GM13976 (cell line): ENCODE measurements around the gene CAMK2D.

Experiments used
- DNase-seq: peaks from one replicate; pipeline ENCODE4 v3.0.0; 2012; ENCODE audit warnings: low spot score
- in situ Hi-C: fragments of 300-500 bp; cut with MboI; formaldehyde crosslinking; loops from one replicate; pipeline ENCODE4 v1.12.0; 2022; ENCODE audit warnings: low sequenced_read_pairs, mixed read lengths, inconsistent platforms; ENCODE audit not compliant: unreplicated experiment
- TF ChIP-seq, protein P1 (sequence below): IDR thresholded peaks from 2 replicates; pipeline ENCODE4 v1.5.1; 2012; ENCODE audit warnings: borderline replicate concordance, mild to moderate bottlenecking; ENCODE audit not compliant: insufficient read depth; ENCODE audit errors: extremely low read depth, missing control alignments, control extremely low read depth

The CAMK2D gene

GRCh38 chr4:113684534-113685091 is 76.9 kb downstream of the CAMK2D start:
- in situ Hi-C loops = no loop called here
- TF ChIP-seq, protein P1, sequence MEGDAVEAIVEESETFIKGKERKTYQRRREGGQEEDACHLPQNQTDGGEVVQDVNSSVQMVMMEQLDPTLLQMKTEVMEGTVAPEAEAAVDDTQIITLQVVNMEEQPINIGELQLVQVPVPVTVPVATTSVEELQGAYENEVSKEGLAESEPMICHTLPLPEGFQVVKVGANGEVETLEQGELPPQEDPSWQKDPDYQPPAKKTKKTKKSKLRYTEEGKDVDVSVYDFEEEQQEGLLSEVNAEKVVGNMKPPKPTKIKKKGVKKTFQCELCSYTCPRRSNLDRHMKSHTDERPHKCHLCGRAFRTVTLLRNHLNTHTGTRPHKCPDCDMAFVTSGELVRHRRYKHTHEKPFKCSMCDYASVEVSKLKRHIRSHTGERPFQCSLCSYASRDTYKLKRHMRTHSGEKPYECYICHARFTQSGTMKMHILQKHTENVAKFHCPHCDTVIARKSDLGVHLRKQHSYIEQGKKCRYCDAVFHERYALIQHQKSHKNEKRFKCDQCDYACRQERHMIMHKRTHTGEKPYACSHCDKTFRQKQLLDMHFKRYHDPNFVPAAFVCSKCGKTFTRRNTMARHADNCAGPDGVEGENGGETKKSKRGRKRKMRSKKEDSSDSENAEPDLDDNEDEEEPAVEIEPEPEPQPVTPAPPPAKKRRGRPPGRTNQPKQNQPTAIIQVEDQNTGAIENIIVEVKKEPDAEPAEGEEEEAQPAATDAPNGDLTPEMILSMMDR = no peak
- no peak for DNase-seq

GRCh38 chr4:113682730-113683537 is 78.6 kb downstream of the CAMK2D start:
- peak; percentile 49 for DNase-seq
- in situ Hi-C loops = no loop called here
- TF ChIP-seq, protein P1 = no peak

GRCh38 chr4:113678641-113679040 is 82.9 kb downstream of the CAMK2D start:
- TF ChIP-seq, protein P1 = no peak
- in situ Hi-C loops = no loop called here
- no peak for DNase-seq

GRCh38 chr4:113677325-113677724 is 84.2 kb downstream of the CAMK2D start:
- in situ Hi-C loops = no loop called here
- no peak for DNase-seq
- TF ChIP-seq, protein P1 = no peak

GRCh38 chr4:113675731-113676697 is 85.5 kb downstream of the CAMK2D start:
- in situ Hi-C loops = no loop called here
- TF ChIP-seq, protein P1 = no peak
- DNase-seq = no peak

- in situ Hi-C loops = no loop called here
- TF ChIP-seq, protein P1 = no peak
- no peak for DNase-seq
These were observed 86.8 kb downstream of the CAMK2D start for GRCh38 chr4:113674733-113675132.
